ENCODE measurements around the gene NTF3.

DNA sequence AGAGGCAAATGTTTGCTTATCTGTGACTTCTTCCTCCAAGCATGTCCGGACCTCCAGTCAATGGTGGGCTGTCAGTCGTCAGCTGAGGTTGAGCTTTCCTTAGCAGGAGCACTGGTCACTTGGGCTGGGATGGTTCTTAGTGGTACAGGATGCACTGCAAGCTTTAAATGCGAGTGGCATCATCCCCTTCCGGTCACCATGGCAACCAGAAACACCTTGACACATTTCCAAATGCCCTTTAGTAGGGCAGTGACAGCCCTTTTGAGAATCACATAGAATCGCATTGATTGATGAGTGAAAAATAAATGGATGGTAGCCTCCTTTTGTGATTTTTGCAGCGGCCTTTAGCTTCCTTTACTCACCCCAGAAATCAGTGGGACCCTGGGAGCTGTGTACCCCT lies 24.1 kb downstream of the NTF3 start:
- TF ChIP-seq, protein P1, sequence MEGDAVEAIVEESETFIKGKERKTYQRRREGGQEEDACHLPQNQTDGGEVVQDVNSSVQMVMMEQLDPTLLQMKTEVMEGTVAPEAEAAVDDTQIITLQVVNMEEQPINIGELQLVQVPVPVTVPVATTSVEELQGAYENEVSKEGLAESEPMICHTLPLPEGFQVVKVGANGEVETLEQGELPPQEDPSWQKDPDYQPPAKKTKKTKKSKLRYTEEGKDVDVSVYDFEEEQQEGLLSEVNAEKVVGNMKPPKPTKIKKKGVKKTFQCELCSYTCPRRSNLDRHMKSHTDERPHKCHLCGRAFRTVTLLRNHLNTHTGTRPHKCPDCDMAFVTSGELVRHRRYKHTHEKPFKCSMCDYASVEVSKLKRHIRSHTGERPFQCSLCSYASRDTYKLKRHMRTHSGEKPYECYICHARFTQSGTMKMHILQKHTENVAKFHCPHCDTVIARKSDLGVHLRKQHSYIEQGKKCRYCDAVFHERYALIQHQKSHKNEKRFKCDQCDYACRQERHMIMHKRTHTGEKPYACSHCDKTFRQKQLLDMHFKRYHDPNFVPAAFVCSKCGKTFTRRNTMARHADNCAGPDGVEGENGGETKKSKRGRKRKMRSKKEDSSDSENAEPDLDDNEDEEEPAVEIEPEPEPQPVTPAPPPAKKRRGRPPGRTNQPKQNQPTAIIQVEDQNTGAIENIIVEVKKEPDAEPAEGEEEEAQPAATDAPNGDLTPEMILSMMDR (IDR thresholded peaks at IDR 0.05), result no peak
- TF ChIP-seq POLR2AphosphoS5 (IDR thresholded peaks at IDR 0.05; ENCODE audit: low read depth, low read length) (no peak), TCF7L2 (IDR thresholded peaks at IDR 0.05; ENCODE audit: low read depth, low read length) (no peak)
- TF ChIP-seq, protein P2, sequence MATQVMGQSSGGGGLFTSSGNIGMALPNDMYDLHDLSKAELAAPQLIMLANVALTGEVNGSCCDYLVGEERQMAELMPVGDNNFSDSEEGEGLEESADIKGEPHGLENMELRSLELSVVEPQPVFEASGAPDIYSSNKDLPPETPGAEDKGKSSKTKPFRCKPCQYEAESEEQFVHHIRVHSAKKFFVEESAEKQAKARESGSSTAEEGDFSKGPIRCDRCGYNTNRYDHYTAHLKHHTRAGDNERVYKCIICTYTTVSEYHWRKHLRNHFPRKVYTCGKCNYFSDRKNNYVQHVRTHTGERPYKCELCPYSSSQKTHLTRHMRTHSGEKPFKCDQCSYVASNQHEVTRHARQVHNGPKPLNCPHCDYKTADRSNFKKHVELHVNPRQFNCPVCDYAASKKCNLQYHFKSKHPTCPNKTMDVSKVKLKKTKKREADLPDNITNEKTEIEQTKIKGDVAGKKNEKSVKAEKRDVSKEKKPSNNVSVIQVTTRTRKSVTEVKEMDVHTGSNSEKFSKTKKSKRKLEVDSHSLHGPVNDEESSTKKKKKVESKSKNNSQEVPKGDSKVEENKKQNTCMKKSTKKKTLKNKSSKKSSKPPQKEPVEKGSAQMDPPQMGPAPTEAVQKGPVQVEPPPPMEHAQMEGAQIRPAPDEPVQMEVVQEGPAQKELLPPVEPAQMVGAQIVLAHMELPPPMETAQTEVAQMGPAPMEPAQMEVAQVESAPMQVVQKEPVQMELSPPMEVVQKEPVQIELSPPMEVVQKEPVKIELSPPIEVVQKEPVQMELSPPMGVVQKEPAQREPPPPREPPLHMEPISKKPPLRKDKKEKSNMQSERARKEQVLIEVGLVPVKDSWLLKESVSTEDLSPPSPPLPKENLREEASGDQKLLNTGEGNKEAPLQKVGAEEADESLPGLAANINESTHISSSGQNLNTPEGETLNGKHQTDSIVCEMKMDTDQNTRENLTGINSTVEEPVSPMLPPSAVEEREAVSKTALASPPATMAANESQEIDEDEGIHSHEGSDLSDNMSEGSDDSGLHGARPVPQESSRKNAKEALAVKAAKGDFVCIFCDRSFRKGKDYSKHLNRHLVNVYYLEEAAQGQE (IDR thresholded peaks at IDR 0.05; ENCODE audit: insufficient read depth in 1 of 2, low read depth in 2 of 2, low read length in 1 of 2), result no peak

All from Panc1 (cell line).